NCI-H187 treated with DMSO at 0.1 percent for 48 hours (cell line): ENCODE results near the gene FAM83C.

Experiments
- DNase-seq: peaks from one replicate; lab custom pipeline; 2025; lab: John Stamatoyannopoulos, UW

The FAM83C gene

GRCh38 chr20:35291654-35292503, at the start of gene FAM83C:
Gene FAM83C (minus strand): TSS chr20:35292425. CDS start chr20:35292304, 121 bp downstream.
- no peak for DNase-seq

- no peak for DNase-seq
These were observed 49.3 kb upstream of the FAM83C start for GRCh38 chr20:35341366-35342028.

- DNase-seq, result no peak
These were observed 48.2 kb upstream of the FAM83C start for GRCh38 chr20:35340436-35340835.

GRCh38 chr20:35339636-35340035, 47.4 kb upstream of the FAM83C start:
- DNase-seq, result no peak

- DNase-seq, result no peak
These were observed 46.8 kb upstream of the FAM83C start for GRCh38 chr20:35339007-35339406.

GRCh38 chr20:35334311-35335101, 42.3 kb upstream of the FAM83C start:
- DNase-seq, result no peak

- DNase-seq, result no peak
These were observed 41.4 kb upstream of the FAM83C start for GRCh38 chr20:35333606-35334005.

- DNase-seq, result no peak
These were observed 40.4 kb upstream of the FAM83C start for GRCh38 chr20:35332540-35333200.

- no peak for DNase-seq
These were observed 37.4 kb upstream of the FAM83C start for GRCh38 chr20:35329435-35330139.

GRCh38 chr20:35328689-35329088, 36.5 kb upstream of the FAM83C start:
- DNase-seq, result no peak

GRCh38 chr20:35328095-35328685, 36.0 kb upstream of the FAM83C start:
- no peak for DNase-seq

- no peak for DNase-seq
These were observed 35.1 kb upstream of the FAM83C start for GRCh38 chr20:35327074-35327976.

- no peak for DNase-seq
These were observed 34.5 kb upstream of the FAM83C start for GRCh38 chr20:35326740-35327073.

- DNase-seq, result no peak
These were observed 34.0 kb upstream of the FAM83C start for GRCh38 chr20:35326021-35326739.

GRCh38 chr20:35325401-35325800, 33.2 kb upstream of the FAM83C start:
- DNase-seq, result no peak

- DNase-seq, result no peak
These were observed 28.3 kb upstream of the FAM83C start for GRCh38 chr20:35320396-35321126.

- no peak for DNase-seq
These were observed 27.6 kb upstream of the FAM83C start for GRCh38 chr20:35319871-35320197.

- DNase-seq, result no peak
These were observed 27.1 kb upstream of the FAM83C start for GRCh38 chr20:35319192-35319870.
